Purkinje cell (primary cell): ENCODE data around the gene GNG10. TPM values are rescaled to one million over a fixed set of nuclear protein-coding genes. Genes with fewer than 3 reads are reported as not detected.

Source experiments
- polyA plus RNA-seq: library from polyadenylated mRNA; unstranded; fragments of >200 nt; fragmentation: Nextera tagmentation; gene quantifications from 2 replicates; pipeline ENCODE4 v1.2.1, GENCODE V29; 2014

GNG10 gene
- 40.0 and 46.0 TPM in 2 replicates for polyA plus RNA-seq

DNA sequence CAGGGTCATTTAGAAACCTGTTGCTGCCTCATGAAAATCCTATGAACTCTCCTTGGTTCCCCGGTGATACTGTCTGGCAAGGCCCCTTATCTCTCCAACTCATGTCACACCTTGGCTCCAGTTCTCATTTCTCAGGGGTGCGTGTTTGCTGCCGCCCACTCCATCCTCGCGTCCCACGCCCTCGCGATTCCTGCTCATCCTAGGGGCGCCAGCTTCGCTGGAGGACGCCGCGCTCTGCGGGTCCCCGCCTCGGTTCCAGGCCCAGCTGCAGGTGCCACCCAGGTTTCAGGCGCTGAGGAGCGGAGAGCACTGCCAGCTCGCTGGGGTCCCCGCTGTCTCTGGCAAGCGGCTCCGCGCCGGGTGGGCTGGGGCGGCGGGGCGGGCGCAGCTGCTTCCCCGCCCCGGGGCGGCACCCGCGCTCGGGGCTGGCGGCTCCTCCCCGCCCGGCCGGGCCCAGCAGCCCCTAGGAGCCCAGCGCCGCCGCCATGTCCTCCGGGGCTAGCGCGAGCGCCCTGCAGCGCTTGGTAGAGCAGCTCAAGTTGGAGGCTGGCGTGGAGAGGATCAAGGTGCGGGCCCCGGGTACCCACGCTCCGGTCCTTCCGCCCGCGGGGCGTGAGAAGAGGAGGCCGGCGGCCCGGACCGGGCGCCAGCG, at the start of gene GNG10:
GNG10 (plus strand) TSS at position 456 of the 652 bp plus-strand sequence; CDS start at position 486, 30 bp downstream.

DNA sequence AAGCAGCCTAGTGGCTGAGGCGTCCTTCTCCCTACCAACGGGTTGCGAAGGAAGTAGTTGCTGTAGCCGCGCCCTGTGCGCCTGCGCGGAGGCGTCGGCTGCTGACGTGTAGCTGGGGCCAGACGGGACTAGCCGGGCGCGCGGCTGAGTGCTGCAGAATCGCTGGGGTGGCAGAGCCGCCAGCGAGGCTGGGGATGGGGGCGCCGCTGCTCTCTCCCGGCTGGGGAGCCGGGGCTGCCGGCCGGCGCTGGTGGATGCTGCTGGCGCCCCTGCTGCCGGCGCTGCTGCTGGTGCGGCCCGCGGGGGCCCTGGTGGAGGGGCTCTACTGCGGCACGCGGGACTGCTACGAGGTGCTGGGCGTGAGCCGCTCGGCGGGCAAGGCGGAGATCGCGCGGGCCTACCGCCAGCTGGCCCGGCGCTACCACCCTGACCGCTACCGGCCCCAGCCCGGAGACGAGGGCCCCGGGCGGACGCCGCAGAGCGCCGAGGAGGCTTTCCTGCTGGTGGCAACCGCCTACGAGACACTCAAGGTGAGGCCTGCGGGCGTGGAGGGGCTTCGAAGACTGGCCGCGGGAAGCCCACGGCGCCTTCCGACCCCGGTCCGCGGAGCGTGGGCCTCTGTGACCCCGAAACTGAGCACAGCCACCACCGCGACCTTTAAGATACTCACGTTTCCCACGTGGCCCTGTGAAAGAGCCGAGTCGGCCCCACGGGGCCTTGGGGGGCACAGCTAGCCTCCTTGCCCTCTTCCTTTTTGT, 30.0 kb upstream of the GNG10 start, which contains the start of gene DNAJC25:
DNAJC25 (plus strand) TSS at position 121 of the 758 bp plus-strand sequence; CDS start at position 195, 74 bp downstream.

Other genes starting within 250 kb of the GNG10 start
- 52.8 and 62.2 TPM in 2 replicates for gene ECPAS, start 177.2 kb upstream of the GNG10 start, polyA plus RNA-seq
- gene ZNF483, start 136.4 kb upstream of the GNG10 start, polyA plus RNA-seq: 4.0 and 10.0 TPM in 2 replicates
- gene PTGR1, start 62.0 kb upstream of the GNG10 start, polyA plus RNA-seq: 24.6 and 33.5 TPM in 2 replicates
- 17.6 and 21.7 TPM in 2 replicates for gene DNAJC25, start 30.3 kb upstream of the GNG10 start, polyA plus RNA-seq
- gene SHOC1, start 133.3 kb downstream of the GNG10 start, polyA plus RNA-seq: 0.62 and 0.76 TPM in 2 replicates
- 107 and 114 TPM in 2 replicates for gene UGCG, start 235.2 kb downstream of the GNG10 start, polyA plus RNA-seq